HEK293 (cell line): ENCODE measurements around the gene TRNAU1AP.

ENCODE experiments used
- GLIS1 ChIP-seq: fragments of 450-650 bp; formaldehyde crosslinking; IDR thresholded peaks from 2 replicates; pipeline ENCODE4 v1.5.1; 2016; ENCODE audit warnings: missing biosample characterization, missing genetic modification characterization
- OSR2 ChIP-seq: fragments of 450-650 bp; formaldehyde crosslinking; IDR thresholded peaks from 2 replicates; pipeline ENCODE4 v1.5.1; 2016; ENCODE audit warnings: missing biosample characterization, missing genetic modification characterization
- TRIM28 ChIP-seq: IDR thresholded peaks from 2 replicates; pipeline ENCODE4 v1.6.1; 2011; ENCODE audit warnings: low read length, control low read depth, borderline replicate concordance
- ZBTB1 ChIP-seq: fragments of 450-650 bp; formaldehyde crosslinking; IDR thresholded peaks from 2 replicates; pipeline ENCODE4 v1.5.1; 2016; ENCODE audit warnings: missing biosample characterization, missing genetic modification characterization
- ZBTB21 ChIP-seq: fragments of 450-650 bp; formaldehyde crosslinking; IDR thresholded peaks from 2 replicates; pipeline ENCODE4 v1.5.1; 2017; ENCODE audit warnings: missing biosample characterization, missing genetic modification characterization
- ZBTB7A ChIP-seq: fragments of 450-650 bp; formaldehyde crosslinking; IDR thresholded peaks from 2 replicates; pipeline ENCODE4 v1.5.1; 2016; ENCODE audit warnings: low read depth, missing biosample characterization, missing genetic modification characterization
- ZFP69B ChIP-seq: fragments of 450-650 bp; formaldehyde crosslinking; IDR thresholded peaks from 2 replicates; pipeline ENCODE4 v1.5.1; 2016; ENCODE audit warnings: missing biosample characterization, missing genetic modification characterization
- ZIC2 ChIP-seq: fragments of 450-650 bp; formaldehyde crosslinking; IDR thresholded peaks from 2 replicates; pipeline ENCODE4 v1.5.1; 2016; ENCODE audit warnings: missing biosample characterization, missing genetic modification characterization
- ZNF155 ChIP-seq: fragments of 450-650 bp; formaldehyde crosslinking; IDR thresholded peaks from 2 replicates; pipeline ENCODE4 v1.5.1; 2016; ENCODE audit warnings: missing biosample characterization, missing genetic modification characterization
- ZNF157 ChIP-seq: fragments of 450-650 bp; formaldehyde crosslinking; IDR thresholded peaks from 2 replicates; pipeline ENCODE4 v1.5.1; 2016; ENCODE audit warnings: missing biosample characterization, missing genetic modification characterization
- ZNF169 ChIP-seq: fragments of 450-650 bp; formaldehyde crosslinking; IDR thresholded peaks from 2 replicates; pipeline ENCODE4 v1.5.1; 2016; ENCODE audit warnings: missing biosample characterization, missing genetic modification characterization
- ZNF174 ChIP-seq: fragments of 450-650 bp; formaldehyde crosslinking; IDR thresholded peaks from 2 replicates; pipeline ENCODE4 v1.5.0; 2017; ENCODE audit warnings: missing biosample characterization, mild to moderate bottlenecking, missing genetic modification characterization
- ZNF2 ChIP-seq: fragments of 450-650 bp; formaldehyde crosslinking; IDR thresholded peaks from 2 replicates; pipeline ENCODE4 v1.5.1; 2016; ENCODE audit warnings: missing biosample characterization, missing genetic modification characterization
- ZNF223 ChIP-seq: fragments of 450-650 bp; formaldehyde crosslinking; IDR thresholded peaks from 2 replicates; pipeline ENCODE4 v1.5.1; 2016; ENCODE audit warnings: missing biosample characterization, missing genetic modification characterization
- ZNF423 ChIP-seq: fragments of 450-650 bp; formaldehyde crosslinking; IDR thresholded peaks from 2 replicates; pipeline ENCODE4 v1.5.1; 2016; ENCODE audit warnings: missing biosample characterization, missing genetic modification characterization
- ZNF521 ChIP-seq: fragments of 450-650 bp; formaldehyde crosslinking; IDR thresholded peaks from 2 replicates; pipeline ENCODE4 v1.5.1; 2017; ENCODE audit warnings: missing biosample characterization, mild to moderate bottlenecking, missing genetic modification characterization
- ZNF560 ChIP-seq: fragments of 450-650 bp; formaldehyde crosslinking; IDR thresholded peaks from 2 replicates; pipeline ENCODE4 v1.5.1; 2017; ENCODE audit warnings: missing biosample characterization, missing genetic modification characterization, borderline replicate concordance
- ZNF561 ChIP-seq: fragments of 450-650 bp; IDR thresholded peaks from 2 replicates; pipeline ENCODE4 v1.5.1; 2018; ENCODE audit warnings: missing biosample characterization, missing genetic modification characterization, borderline replicate concordance
- ZNF571 ChIP-seq: fragments of 450-650 bp; formaldehyde crosslinking; IDR thresholded peaks from 2 replicates; pipeline ENCODE4 v1.5.0; 2017; ENCODE audit warnings: missing biosample characterization, missing genetic modification characterization
- ZNF664 ChIP-seq: fragments of 450-650 bp; formaldehyde crosslinking; IDR thresholded peaks from 2 replicates; pipeline ENCODE4 v1.5.1; 2016; ENCODE audit warnings: missing biosample characterization, missing genetic modification characterization
- ZNF677 ChIP-seq: fragments of 450-650 bp; IDR thresholded peaks from 2 replicates; pipeline ENCODE4 v1.5.0; 2018; ENCODE audit warnings: missing biosample characterization, mild to moderate bottlenecking, missing genetic modification characterization, moderate library complexity
- ZNF707 ChIP-seq: fragments of 450-650 bp; formaldehyde crosslinking; IDR thresholded peaks from 2 replicates; pipeline ENCODE4 v1.5.1; 2016; ENCODE audit warnings: missing biosample characterization, missing genetic modification characterization
- ZNF776 ChIP-seq: fragments of 450-650 bp; formaldehyde crosslinking; IDR thresholded peaks from 2 replicates; pipeline ENCODE4 v1.5.0; 2017; ENCODE audit warnings: missing biosample characterization, missing genetic modification characterization, borderline replicate concordance
- ZXDB ChIP-seq: fragments of 450-650 bp; formaldehyde crosslinking; IDR thresholded peaks from 2 replicates; pipeline ENCODE4 v1.5.1; 2016; ENCODE audit warnings: missing biosample characterization, missing genetic modification characterization
- TF ChIP-seq, protein P1 (sequence below): fragments of 450-650 bp; formaldehyde crosslinking; conservative IDR thresholded peaks from 2 replicates; pipeline ENCODE4 v1.5.1; 2016; ENCODE audit warnings: low read depth, missing biosample characterization, missing genetic modification characterization
- TF ChIP-seq, protein P2 (sequence below): fragments of 450-650 bp; formaldehyde crosslinking; IDR thresholded peaks from 2 replicates; pipeline ENCODE4 v1.5.1; 2017; ENCODE audit warnings: missing biosample characterization, missing genetic modification characterization
- TF ChIP-seq, protein P3 (sequence below): fragments of 450-650 bp; formaldehyde crosslinking; IDR thresholded peaks from 2 replicates; pipeline ENCODE4 v1.5.1; 2016; ENCODE audit warnings: missing biosample characterization, missing genetic modification characterization
- TF ChIP-seq, protein P4 (sequence below): fragments of 450-650 bp; formaldehyde crosslinking; IDR thresholded peaks from 2 replicates; pipeline ENCODE4 v1.5.1; 2016; ENCODE audit warnings: missing biosample characterization, missing genetic modification characterization
- TF ChIP-seq, protein P5 (sequence below): fragments of 450-650 bp; formaldehyde crosslinking; IDR thresholded peaks from 2 replicates; pipeline ENCODE4 v1.5.1; 2016; ENCODE audit warnings: missing biosample characterization, missing genetic modification characterization

The TRNAU1AP gene

DNA sequence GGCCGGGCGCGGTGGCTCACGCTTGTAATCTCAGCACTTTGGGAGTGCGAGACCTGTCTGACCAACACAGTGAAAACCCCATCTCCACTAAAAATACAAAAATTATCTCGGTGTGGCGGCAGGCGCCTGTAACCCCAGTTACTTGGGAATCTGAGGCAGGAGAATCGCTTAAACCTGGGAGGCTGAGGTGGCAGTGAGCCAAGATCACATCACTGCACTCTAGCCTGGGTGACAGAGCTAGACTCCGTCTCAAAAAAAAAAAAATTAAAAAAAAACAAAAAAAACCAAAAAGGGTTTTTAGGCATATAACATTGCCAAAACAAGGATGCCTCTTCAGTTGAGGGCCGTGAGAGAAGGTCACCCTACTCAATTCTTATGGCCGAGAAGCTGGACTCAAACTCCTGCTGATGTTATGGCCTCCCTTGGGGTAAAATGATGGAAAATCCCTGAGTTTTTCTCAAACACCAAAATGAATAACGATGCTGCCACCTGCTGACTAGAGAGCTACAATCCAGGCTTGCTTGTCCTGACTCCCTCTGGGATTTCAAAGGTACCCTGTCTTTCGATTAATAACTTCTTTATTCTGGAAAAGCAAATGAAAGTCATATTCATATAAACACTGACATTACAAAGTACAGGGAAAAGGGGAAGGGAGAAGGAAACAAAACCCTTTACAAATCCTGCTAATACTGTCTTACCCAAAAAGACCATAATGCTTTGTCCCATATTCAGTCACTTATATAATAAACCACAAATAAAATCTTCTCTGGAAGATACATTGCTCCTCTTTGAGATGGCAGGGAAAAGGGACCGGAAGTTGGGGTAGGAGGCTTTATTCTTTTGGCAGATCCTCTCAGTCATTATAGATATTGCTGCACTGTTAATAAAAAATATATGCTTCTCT lies 49.9 kb downstream of the TRNAU1AP start (continued):
- TF ChIP-seq, protein P1, sequence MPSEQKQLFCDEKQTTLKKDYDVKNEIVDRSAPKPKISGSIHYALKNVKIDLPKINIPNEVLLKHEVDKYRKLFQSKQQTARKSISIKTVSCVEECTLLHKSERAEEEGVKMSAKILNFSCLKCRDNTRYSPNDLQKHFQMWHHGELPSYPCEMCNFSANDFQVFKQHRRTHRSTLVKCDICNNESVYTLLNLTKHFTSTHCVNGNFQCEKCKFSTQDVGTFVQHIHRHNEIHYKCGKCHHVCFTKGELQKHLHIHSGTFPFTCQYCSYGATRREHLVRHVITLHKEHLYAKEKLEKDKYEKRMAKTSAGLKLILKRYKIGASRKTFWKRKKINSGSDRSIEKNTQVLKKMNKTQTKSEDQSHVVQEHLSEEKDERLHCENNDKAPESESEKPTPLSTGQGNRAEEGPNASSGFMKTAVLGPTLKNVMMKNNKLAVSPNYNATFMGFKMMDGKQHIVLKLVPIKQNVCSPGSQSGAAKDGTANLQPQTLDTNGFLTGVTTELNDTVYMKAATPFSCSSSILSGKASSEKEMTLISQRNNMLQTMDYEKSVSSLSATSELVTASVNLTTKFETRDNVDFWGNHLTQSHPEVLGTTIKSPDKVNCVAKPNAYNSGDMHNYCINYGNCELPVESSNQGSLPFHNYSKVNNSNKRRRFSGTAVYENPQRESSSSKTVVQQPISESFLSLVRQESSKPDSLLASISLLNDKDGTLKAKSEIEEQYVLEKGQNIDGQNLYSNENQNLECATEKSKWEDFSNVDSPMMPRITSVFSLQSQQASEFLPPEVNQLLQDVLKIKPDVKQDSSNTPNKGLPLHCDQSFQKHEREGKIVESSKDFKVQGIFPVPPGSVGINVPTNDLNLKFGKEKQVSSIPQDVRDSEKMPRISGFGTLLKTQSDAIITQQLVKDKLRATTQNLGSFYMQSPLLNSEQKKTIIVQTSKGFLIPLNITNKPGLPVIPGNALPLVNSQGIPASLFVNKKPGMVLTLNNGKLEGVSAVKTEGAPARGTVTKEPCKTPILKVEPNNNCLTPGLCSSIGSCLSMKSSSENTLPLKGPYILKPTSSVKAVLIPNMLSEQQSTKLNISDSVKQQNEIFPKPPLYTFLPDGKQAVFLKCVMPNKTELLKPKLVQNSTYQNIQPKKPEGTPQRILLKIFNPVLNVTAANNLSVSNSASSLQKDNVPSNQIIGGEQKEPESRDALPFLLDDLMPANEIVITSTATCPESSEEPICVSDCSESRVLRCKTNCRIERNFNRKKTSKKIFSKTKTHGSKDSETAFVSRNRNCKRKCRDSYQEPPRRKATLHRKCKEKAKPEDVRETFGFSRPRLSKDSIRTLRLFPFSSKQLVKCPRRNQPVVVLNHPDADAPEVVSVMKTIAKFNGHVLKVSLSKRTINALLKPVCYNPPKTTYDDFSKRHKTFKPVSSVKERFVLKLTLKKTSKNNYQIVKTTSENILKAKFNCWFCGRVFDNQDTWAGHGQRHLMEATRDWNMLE (tag by site-specific recombination): no peak
- TF ChIP-seq GLIS1 (tag by site-specific recombination) (peak; percentile 47), ZNF521 (no peak), ZFP69B (tag by site-specific recombination) (no peak), ZNF561 (no peak), TRIM28 (no peak), ZNF157 (tag by site-specific recombination) (no peak), ZBTB21 (tag by site-specific recombination) (peak; percentile 27; the same call in 1 of the 2 replicates), OSR2 (tag by site-specific recombination) (no peak), ZNF155 (no peak), ZBTB7A (tag by site-specific recombination) (no peak), ZBTB1 (tag by site-specific recombination) (no peak), ZNF560 (tag by site-specific recombination) (no peak), ZNF707 (tag by site-specific recombination) (no peak), ZXDB (tag by site-specific recombination) (peak; percentile 28; the same call in 1 of the 2 replicates), ZNF677 (no peak), ZIC2 (tag by site-specific recombination) (peak; percentile 24; the same call in 1 of the 2 replicates), ZNF423 (tag by site-specific recombination) (no peak), ZNF776 (tag by site-specific recombination) (no peak), ZNF169 (no peak), ZNF174 (tag by site-specific recombination) (no peak), ZNF223 (no peak), ZNF664 (tag by site-specific recombination) (no peak), ZNF571 (tag by site-specific recombination) (no peak), ZNF2 (tag by site-specific recombination) (0 out of 2 replicates have a peak, but pooled peaks have one; percentile 37)
- TF ChIP-seq, protein P2, sequence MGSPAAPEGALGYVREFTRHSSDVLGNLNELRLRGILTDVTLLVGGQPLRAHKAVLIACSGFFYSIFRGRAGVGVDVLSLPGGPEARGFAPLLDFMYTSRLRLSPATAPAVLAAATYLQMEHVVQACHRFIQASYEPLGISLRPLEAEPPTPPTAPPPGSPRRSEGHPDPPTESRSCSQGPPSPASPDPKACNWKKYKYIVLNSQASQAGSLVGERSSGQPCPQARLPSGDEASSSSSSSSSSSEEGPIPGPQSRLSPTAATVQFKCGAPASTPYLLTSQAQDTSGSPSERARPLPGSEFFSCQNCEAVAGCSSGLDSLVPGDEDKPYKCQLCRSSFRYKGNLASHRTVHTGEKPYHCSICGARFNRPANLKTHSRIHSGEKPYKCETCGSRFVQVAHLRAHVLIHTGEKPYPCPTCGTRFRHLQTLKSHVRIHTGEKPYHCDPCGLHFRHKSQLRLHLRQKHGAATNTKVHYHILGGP (tag by site-specific recombination): no peak
- TF ChIP-seq, protein P3, sequence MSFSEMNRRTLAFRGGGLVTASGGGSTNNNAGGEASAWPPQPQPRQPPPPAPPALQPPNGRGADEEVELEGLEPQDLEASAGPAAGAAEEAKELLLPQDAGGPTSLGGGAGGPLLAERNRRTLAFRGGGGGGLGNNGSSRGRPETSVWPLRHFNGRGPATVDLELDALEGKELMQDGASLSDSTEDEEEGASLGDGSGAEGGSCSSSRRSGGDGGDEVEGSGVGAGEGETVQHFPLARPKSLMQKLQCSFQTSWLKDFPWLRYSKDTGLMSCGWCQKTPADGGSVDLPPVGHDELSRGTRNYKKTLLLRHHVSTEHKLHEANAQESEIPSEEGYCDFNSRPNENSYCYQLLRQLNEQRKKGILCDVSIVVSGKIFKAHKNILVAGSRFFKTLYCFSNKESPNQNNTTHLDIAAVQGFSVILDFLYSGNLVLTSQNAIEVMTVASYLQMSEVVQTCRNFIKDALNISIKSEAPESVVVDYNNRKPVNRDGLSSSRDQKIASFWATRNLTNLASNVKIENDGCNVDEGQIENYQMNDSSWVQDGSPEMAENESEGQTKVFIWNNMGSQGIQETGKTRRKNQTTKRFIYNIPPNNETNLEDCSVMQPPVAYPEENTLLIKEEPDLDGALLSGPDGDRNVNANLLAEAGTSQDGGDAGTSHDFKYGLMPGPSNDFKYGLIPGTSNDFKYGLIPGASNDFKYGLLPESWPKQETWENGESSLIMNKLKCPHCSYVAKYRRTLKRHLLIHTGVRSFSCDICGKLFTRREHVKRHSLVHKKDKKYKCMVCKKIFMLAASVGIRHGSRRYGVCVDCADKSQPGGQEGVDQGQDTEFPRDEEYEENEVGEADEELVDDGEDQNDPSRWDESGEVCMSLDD: no peak
- TF ChIP-seq, protein P4, sequence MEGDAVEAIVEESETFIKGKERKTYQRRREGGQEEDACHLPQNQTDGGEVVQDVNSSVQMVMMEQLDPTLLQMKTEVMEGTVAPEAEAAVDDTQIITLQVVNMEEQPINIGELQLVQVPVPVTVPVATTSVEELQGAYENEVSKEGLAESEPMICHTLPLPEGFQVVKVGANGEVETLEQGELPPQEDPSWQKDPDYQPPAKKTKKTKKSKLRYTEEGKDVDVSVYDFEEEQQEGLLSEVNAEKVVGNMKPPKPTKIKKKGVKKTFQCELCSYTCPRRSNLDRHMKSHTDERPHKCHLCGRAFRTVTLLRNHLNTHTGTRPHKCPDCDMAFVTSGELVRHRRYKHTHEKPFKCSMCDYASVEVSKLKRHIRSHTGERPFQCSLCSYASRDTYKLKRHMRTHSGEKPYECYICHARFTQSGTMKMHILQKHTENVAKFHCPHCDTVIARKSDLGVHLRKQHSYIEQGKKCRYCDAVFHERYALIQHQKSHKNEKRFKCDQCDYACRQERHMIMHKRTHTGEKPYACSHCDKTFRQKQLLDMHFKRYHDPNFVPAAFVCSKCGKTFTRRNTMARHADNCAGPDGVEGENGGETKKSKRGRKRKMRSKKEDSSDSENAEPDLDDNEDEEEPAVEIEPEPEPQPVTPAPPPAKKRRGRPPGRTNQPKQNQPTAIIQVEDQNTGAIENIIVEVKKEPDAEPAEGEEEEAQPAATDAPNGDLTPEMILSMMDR (tag by site-specific recombination): peak; percentile 47
- TF ChIP-seq, protein P5, sequence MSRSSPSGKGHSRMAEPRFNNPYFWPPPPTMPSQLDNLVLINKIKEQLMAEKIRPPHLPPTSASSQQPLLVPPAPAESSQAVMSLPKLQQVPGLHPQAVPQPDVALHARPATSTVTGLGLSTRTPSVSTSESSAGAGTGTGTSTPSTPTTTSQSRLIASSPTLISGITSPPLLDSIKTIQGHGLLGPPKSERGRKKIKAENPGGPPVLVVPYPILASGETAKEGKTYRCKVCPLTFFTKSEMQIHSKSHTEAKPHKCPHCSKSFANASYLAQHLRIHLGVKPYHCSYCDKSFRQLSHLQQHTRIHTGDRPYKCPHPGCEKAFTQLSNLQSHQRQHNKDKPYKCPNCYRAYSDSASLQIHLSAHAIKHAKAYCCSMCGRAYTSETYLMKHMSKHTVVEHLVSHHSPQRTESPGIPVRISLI (tag by site-specific recombination): peak; percentile 98
